ENCODE measurements around the gene ARSI. TPM values are rescaled to one million over a fixed set of nuclear protein-coding genes. Genes with fewer than 3 reads are reported as not detected.

The ARSI gene
- total and polyA plus RNA-seq, 2 of the 13 experiments (the other 11 are each of a cell fraction or from before 2014, with no cell fraction given), result 4.2 to 33.9 TPM

- in situ Hi-C loops (cut with HindIII; ENCODE audit: extremely low pct_ligation_motif_present, low pct_unique_long_range_greater_than_20kb) (no loop called here), intact Hi-C loops (cut with micrococcal nuclease; ENCODE audit: unreplicated experiment) (loop anchor here (2.0 kb wide), 1 partner anchor 13 kb away; no protein-coding TSS in a partner anchor)
- no peak for ATAC-seq
- WGBS (ENCODE audit: low lambda C conversion rate), result 85% methylated on average over 7 of the region's 7 CpGs
- Histone ChIP-seq H3K27me3 (ENCODE audit: control insufficient read depth in 1 of 2, insufficient read depth in 2 of 2, low read length in 2 of 2) (no peaks in the 10 kb centered on the region), H3K9me3 (ENCODE audit: low read length) (no peaks in the 10 kb centered on the region), H2AFZ (ENCODE audit: low read length) (no peak overlapping the region), H4K20me1 (ENCODE audit: insufficient read depth, low read length) (no peaks in the 10 kb centered on the region), H3K9ac (ENCODE audit: insufficient read depth, low read depth, low read length) (no peak overlapping the region), H3K27ac (ENCODE audit: extremely low read length, insufficient read depth, low read length) (no peak overlapping the region), H3K79me2 (ENCODE audit: insufficient read depth, low read length) (peaks cover 13% of the 10 kb centered on the region), H3K36me3 (replicated peaks in 1 of 2; ENCODE audit: control insufficient read depth in 1 of 2, insufficient read depth in 2 of 2, low read length in 2 of 2) (no peaks in the 10 kb centered on the region), H3K4me1 (ENCODE audit: insufficient read depth, low read length) (peaks cover 92% of the 10 kb centered on the region), H3K4me3 (replicated peaks in 1 of 3; ENCODE audit: insufficient read depth in 1 of 3, low read depth in 2 of 3, low read length in 3 of 3) (no peak overlapping the region), H3K4me2 (ENCODE audit: low read depth, low read length) (no peak overlapping the region)
- POLR2A ChIA-PET, result interaction anchor here (1.3 to 2.1 kb wide), 2 partner anchors 13 to 52 kb away, joined by 3 to 7 read pairs; no protein-coding TSS in a partner anchor
- TF ChIP-seq TCF7 (IDR thresholded peaks at IDR 0.05; ENCODE audit: low read depth), result no peak
- no peak for TF ChIP-seq ZNF230 (CRISPR knock-in tag; IDR thresholded peaks at IDR 0.05)
- no peak for TF ChIP-seq SP2 (CRISPR knock-in tag; IDR thresholded peaks at IDR 0.05)
- TF ChIP-seq PREB (CRISPR knock-in tag; IDR thresholded peaks at IDR 0.05), result no peak
- TF ChIP-seq ZNF879 (CRISPR knock-in tag; IDR thresholded peaks at IDR 0.05), result no peak
- no peak for TF ChIP-seq FOXC1 (CRISPR knock-in tag; IDR thresholded peaks at IDR 0.05; ENCODE audit: borderline replicate concordance)
- TF ChIP-seq FOXA1 (IDR thresholded peaks at IDR 0.05), result no peak
- no peak for TF ChIP-seq FOXA1 (CRISPR knock-in tag; IDR thresholded peaks at IDR 0.05)
- TF ChIP-seq ZNF142 (CRISPR knock-in tag; IDR thresholded peaks at IDR 0.05), result no peak
- no peak for TF ChIP-seq ZBTB21 (CRISPR knock-in tag; IDR thresholded peaks at IDR 0.05)
- FAIRE-seq, result no peak
- no TSS peak for BruUV-seq (replicated peaks)
- CTCF ChIA-PET (ENCODE audit: low intra/inter-chr PET ratio, low total read pairs), result no interaction called here
- no peak for DNase-seq (ENCODE audit: low spot score)
Observed at GRCh38 chr5:150303660-150304386, 1.1 kb upstream of the ARSI start.
